Dermis blood vessel endothelial cell (primary cell): ENCODE data around the gene ARMC6. TPM values are rescaled to one million over a fixed set of nuclear protein-coding genes. Genes with fewer than 3 reads are reported as not detected.
A peak's percentile ranks its signal among the peaks of the same experiment; 100 is the strongest.
"Not testable (repeated sequence)": the region's sequence is repeated elsewhere in the genome, so short reads cannot be mapped to it uniquely, and the experiment has no call there.

Experiments used
- DNase-seq: peaks from one replicate; pipeline ENCODE4 v3.0.0; 2010
- total RNA-seq: library from RNA; depleted of rRNA; stranded (reverse); fragments of >200 nt; gene quantifications from 2 replicates; pipeline ENCODE4 v1.2.3, GENCODE V29; 2014

Gene ARMC6
- total RNA-seq, 1 donor from 2014 or later, result 50.2 TPM

DNA sequence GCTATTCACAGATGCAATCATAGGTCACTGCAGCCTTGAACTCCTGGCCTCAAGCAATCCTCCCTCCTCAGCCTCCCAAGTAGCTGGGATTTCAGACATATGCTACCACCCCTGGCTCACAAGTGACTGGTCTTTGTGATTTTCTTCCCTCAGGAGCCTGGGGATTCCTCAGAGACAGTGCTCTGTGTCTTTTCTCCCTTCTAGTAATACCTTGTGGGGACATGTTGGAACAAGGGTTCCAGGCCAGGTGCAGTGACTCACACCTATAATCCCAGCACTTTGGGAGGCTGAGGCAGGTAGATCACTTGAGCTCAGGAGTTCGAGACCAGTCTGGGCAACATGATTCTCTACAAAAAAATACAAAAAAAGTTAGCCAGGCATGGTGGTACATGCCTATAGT, 10.0 kb upstream of the ARMC6 start:
- not testable (repeated sequence) for DNase-seq

DNA sequence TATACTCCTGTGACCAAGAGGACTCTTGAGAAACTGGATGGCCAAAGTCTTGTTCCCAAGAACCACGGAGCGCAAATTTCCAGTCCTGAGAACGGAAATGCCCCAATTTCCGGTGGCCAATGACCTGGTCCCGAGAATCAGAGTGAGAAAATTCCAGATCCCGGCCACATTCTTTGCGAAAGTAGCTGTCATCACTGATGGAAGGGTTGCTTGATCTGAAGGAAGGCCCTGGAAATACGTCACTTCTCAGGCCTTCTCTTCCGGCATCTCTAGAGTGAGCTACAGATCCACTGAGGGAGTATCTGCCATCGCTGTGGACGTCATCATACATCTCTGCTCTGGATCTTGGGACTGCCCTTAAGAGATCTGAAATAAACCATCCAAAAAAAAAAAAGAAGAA, 7.5 kb upstream of the ARMC6 start:
- DNase-seq, result no peak

DNA sequence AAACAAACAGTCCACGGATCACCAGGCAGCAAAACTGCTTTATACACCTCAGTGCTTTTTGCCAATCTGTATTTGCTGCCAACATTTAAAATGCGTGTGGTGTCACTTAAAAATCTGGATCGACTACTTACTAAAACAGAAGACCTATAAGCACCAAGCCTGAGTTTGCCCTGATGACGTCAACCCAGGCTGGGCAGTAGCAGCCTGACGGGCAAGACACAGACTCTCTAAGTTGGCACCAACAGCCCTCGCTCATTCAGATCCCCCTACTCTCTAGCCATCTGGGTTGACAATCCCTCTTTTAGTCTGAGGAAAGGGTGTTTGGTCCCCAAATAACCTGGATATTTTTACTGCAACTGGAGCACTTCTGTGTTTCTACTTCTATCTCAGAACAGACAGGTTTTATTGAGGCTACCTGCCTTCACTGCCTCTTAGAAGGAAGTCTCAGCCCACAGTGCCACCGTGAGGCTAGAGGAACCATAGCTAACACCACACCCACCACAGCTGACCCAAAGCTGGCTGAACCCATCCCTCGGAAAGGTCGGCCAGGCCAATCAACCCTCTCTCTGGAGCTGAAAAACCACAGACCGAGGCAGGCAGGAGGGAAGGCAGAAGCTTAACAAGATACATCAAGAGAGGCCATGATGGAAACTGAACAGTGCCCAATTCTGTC, 7.0 kb upstream of the ARMC6 start:
- peak; percentile 43 for DNase-seq

DNA sequence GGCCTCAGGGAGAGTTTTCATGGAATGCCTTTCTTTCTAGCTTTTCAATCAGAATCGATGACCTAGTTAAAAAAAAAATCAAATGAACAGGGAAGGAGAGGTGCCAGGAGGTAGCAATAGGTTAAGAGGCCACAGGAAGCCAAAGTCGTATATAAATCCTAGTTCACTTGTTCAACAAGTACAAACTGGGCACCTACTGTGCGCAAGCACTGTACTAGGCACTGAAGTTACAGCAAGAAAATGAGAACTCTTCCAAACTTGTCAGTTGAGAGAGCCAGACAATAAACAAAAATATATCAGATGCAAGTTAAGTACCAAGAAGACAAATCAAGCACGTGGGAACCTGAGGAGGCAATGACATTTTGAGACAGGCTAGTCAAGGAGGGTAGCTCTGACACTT, 6.2 kb upstream of the ARMC6 start:
- no peak for DNase-seq

DNA sequence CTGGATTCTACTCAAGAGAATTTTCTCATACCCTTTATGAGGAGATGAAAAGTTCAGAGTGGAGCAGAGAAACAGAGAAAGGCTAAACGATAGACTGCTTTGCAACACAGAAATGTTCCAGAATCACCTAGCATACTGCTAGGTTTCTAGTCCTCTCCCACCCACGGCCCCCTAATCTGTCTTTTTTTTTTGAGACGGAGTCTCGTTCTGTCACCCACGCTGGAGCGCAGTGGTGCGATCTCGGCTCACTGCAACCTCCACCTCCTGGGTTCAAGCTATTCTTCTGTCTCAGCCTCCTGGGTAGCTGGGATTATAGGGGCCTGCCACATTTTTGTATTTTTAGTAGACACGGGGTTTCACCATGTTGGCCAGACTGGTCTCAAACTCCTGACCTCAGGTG, 4.9 kb upstream of the ARMC6 start:
- DNase-seq, result no peak

DNA sequence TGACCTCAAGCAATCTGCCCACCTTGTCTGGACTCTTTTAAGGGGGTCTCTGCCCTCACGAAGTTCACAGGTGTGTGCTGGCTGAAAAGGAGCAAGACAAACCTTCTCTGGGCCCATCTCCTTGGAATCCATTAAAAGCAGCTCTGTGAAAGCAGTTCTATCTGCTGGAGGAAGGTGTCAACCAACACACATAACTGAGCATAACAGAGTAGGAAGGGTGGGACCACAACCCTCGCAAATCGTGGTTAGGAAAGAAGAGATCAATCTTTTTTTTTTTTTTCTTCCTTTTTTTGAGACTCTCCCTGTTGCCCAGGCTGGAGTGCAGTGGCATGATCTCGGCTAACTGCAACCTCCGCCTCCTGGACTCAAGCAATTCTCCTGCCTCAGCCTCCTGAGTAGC, 1.5 kb upstream of the ARMC6 start:
- DNase-seq, result no peak

DNA sequence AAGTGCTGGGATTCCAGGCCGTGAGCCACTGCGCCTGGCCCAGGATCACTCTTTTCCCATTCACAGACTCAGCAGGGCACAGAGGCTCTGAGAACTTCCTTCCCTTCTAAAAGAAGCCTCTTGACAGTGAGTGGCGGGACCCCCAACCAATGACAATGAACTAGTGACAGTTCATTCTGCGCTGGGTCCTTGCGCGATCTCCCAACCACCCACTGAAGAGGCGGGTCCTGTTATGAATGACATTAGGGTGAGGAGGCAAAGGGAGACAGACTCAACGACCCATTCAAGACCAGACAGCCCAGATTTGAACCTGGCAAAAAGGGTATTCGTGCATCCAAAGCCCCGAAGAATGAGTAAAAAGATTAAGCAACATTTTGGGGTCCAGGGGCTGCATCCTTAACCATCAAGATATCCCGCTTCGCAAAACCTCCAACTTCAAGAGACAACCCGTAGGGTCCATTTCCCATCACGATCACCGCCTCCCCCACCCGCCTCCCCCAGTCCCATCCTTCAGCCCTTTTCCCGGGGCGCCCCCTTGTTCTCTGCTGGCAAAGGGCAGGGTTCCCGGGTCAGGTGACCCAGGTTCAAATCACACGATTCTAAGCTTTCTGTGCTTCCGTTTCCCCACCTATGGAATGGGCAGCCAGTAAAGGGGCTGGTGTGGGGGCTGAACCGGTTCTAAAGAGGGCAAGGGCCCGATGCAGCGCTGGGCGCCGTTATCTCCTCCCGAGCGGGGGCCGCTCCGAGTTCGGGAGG, 805 bp upstream of the ARMC6 start:
- peak; percentile 97 for DNase-seq

DNA sequence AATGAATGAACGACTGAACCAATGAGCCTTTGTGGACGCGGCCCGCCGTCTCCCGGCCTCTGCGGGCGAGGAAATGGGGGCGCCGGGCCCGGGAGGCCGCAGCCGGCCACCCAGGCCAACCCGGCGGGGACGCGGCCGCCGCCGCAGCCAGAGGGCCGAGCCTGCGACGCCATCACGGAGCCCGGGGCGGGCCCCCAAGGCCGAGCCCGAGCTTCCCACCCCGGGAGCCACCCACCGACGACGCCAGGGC, 302 bp upstream of the ARMC6 start:
- no peak for DNase-seq

DNA sequence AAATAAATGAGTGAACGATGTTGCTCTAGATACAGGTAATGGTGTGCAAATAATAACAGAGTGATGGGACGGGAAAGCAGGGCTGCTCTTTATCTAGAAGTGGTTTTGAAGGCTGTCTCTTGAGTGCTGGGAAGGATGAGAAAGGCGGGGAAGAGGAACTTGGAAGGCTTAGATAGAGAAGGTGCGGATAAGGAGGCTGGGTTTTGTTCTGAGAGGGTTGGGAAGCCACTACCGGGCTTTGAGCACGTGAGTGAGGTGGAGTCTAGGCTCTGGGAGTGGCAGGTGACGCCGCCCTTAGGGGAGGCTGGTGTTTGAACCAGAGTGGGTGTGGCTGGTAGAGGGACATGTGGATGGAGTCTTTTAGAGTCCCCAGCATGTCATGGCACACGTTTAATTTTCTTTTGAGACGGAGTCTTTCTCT, 811 bp downstream of the ARMC6 start:
- DNase-seq, result peak; percentile 75

DNA sequence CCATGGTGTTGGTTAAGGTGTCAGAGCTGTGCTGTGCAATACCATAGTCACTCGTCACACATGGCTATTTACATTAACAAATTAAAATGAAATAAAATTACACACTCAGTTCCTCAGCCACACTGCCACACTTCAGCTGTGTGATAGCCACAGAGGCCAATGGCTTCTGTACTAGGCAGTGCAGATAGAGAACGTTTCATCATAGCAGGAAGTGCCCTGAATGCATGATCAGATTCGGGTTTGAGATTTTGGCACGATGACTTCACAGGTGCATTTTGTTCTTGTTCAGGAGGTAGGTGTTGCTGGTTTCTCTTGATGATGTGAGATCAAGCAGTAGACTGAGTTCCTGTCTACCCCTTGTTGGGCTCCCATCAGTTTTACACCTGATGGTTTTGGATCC, 6.5 kb downstream of the ARMC6 start:
- no peak for DNase-seq

DNA sequence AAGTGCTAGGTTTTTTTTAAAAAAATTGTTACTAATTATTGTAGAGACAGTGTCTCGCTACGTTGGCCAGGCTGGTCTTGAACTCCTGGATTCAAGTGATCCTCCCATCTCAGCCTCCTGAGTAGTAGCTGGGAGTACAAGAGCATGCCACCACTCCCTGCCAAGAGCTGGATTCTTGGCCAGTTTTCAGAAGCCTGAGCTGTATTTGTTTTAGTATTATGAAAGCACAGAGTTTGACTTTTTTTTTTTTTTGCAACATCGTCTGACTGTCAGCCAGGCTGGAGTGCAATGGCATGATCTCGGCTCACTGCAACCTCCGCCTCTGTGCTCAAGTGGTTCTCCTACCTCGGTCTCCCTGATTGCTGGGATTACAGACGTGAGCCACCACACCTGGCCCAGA, 7.0 kb downstream of the ARMC6 start:
- no peak for DNase-seq

DNA sequence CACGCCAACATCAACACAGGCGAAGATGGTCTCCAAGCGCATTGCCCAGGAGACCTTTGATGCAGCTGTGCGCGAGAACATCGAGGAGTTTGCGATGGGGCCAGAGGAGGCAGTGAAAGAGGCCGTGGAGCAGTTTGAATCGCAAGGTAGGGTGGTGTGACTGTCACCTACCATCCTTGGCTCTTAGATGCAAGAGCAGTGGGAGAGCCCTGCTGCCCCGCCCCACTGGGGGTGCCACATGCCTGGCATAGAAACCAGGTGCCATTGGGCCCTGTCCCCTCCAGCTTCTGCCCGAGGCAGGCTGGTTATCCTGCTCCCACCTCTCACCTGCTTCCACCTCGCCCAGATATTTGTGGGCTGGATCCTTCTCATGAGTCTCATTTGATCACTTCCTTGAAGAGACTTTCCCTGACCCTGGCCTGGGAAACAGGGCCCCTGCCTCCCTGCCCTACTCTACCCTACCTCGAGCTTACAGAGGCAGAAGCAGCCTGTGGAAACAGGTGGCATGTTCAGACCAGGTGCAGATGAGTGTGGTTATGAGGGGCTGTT, 9.4 kb downstream of the ARMC6 start:
- DNase-seq, result no peak

DNA sequence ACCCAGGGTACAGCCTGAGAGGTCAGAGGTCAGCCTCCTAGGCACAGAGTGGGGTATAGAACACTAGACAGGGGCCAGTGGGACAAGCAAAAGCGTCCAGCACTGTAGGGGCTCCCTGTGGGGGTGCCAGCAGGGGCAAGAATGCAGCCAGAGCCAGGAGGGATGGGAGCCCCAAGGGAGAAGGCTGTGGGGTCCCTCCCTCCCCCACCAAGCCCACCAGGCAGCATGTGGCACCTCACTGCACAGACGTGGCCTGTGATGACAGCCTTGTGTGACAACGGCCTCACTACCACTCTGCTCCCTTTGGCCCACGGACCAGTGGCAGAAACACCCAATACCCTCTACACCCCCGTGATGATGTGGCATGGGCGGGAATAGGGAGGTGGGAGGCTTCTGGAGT, 10.1 kb downstream of the ARMC6 start:
- DNase-seq, result no peak

DNA sequence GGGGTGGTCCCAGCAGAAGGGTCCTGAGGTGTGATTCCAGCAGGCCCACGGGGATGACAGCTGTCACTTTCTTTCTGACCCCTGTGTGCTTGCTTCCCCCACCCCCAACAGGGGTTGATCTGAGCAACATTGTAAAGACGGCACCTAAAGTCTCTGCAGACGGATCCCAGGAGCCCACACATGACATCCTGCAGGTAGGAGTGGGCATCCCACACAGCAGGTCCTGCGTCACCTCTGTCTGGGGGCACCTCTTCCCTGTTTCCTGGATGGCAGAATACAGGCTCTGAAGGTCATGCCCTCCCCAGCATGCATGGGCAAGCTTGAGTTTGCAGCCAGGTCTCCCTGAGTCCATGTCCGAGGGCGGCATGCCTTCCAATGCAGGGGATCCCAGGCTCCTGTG, 10.5 kb downstream of the ARMC6 start:
- DNase-seq, result no peak

DNA sequence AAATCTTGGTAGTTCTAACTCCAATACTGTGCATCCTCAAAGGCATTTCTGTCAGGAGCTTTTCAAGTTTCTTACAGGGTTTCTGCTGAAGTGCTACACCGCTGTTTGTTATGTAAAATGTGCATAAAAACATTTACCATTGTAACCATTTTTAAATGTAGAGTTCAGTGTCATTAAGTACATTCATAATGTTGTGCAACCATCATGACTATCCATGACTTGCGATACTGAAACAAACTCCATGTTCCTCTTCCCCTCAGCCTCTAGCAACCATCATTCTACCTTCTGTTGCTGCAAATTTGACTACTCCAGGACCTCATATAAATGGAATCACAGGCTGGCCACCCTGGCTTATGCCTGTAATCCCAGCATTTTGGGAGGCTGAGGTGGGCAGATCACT, 16.0 kb downstream of the ARMC6 start:
- DNase-seq, result no peak

DNA sequence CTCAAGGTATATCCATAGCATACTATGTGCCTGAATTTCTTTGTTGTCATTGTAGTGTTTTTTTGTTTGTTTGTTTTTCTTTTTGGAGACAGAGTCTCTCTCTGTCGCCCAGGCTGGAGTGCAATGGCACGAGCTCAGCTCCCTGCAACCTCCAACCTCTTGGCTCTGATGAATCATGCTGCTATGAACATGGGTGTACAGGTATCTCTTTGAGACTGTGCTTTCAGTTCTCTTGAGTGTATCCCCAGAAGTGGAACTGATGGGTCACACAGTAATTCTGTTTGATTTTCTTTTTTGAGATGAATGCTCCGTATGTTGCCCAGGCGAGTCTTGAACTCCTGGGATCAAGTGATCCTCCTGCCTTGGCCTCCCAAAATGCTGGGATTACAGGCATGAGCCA, 16.7 kb downstream of the ARMC6 start:
- no peak for DNase-seq

DNA sequence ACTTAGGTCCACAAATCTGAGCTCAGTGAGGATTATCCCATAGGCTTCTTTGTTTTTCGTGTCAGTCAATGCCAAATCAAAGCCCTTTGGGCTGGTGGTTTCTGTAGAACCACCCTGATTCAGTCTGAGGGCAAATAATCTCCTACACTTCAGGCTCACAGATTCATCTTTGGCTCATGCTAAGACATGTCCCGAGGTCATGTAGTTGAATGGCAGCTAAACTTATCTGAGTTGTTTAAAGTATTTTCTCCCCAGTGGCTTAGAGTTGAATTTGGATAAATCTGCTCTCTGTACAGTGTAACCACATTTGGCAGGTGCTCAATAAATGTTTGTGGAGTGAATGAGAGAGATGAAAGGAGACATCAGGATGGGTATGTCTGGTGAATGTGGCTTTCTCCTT, 17.3 kb downstream of the ARMC6 start:
- DNase-seq, result no peak

DNA sequence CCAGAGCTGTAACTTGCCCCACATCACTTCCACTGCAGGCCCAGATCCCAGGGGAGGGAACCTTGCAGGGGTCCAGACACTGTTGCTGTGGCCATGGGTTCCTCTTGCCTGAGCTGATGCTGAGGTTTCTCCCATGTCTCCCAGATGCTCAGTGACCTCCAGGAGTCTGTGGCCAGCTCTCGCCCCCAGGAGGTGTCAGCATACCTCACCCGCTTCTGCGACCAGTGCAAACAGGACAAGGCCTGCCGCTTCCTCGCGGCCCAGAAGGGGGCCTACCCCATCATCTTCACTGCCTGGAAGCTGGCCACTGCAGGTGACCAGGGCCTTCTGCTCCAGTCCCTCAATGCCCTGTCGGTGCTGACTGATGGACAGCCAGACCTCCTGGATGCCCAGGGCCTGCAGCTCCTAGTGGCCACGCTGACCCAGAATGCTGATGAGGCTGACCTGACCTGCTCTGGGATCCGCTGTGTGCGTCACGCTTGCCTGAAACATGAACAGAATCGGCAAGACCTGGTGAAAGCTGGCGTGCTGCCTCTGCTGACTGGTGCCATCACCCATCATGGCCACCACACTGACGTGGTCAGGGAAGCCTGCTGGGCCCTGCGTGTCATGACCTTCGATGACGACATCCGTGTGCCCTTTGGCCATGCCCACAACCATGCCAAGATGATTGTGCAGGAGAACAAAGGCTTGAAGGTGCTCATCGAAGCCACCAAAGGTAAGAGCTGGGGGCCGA, 18.2 kb downstream of the ARMC6 start:
- no peak for DNase-seq

DNA sequence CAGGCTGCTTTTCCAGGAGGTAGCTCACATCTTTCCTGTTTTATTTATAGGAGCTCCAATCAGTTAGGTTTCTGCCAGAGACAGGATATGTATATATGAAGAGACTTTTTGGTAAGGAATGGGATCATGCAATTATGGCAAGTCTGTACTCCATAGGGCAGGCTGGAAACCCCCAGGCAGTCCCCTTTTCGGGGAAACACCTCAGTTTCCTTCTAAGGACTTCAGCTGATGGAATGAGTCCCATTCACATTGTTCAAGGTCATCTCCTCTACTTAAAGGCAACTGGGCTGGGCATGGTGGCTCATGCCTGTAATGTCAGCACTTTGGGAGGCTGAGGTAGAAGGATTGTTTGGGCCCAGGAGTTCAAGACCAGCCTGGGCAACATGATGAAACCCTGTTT, 19.5 kb downstream of the ARMC6 start:
- DNase-seq, result no peak

DNA sequence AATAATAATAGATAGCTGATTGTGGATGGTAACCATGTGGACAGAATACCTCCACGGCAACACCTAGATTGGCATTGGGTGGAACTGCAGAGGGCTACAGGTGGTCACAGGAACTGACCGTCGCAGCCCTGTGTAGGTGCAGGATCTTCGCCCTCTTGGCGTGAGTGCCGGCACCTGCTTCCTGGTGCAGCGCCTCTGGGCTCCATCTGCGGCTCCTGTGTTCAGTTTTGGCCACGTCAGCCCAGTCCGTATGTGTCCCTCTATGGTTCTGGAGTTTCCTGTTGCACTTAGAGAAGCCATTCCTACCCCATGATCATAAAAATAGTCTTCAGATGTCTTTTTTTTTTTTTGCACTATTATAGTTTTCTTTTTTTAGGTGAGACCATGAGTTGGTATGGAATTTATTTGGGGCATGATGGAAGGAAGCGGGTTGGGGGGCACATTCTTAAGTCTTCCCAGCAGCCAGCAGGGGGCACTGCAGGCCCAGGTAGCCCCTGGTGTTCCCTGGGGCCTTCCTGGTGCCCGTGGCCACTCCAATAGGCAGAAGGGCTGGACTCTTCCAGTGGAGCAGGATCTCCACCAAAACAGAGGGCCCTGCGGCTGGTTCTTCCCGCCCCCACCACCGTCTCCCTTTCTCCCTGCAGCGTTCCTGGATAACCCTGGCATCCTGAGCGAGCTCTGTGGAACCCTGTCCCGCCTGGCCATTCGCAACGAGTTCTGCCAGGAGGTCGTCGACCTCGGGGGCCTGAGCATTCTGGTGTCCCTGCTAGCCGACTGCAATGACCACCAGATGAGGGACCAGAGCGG, 20.3 kb downstream of the ARMC6 start:
- DNase-seq, result peak; percentile 82

DNA sequence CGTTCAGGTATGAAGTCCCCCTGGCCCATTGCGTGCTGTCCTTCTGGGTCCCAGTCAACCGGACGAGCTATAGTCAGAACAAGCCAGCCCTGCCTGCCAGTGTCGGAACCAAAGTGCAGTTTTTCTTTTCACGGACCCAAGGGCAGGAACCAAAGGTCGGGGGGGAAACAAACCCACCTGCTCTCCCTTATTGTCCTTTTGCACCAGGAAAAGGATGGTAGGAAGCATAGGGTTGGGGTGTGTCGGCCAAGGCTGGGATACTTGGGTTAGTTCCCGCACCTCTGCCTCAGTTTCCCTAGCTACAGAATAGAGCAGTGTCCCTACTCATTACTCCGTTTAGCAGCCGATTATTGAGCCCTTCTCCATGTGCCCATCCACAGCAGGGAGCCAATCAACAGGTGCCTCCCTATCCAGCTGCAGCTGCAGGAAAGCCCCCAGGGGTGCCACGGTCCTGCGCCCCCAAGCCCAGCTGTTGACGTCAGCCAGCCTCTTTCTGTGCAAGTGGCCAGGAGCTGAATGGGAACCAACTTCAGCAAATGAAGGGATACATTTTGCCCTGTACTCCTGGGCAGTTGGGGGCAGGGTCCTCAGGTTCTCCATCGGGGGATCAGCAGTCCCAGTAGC, 21.0 kb downstream of the ARMC6 start:
- DNase-seq, result no peak

DNA sequence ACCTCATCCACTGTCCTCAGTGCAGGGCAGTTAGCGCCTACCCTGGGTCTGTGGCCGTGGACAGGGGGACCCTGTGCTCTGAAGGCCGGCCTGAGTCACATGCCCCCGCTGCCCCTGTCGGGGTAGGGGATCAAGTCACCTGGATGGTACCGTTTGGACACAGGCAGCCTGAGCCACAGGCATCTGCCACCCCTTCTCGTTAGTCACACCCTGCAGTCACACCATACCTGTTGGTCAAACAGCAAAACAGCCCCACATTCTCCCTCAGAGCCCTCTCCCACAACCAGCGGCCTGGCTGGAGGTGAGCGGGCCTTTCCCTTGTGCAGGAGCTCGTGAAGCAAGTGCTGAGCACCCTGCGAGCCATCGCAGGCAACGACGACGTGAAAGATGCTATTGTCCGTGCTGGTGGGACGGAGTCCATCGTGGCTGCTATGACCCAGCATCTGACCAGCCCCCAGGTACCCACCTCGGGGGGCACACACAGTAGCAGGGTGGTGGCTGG, 21.6 kb downstream of the ARMC6 start:
- no peak for DNase-seq
